Psoas muscle (tissue), 8 donors: ENCODE measurements around the gene RALGAPA2. TPM values are rescaled to one million over a fixed set of nuclear protein-coding genes. Genes with fewer than 3 reads are reported as not detected.

Experiments used
- ATAC-seq, 4 donors: fragments of 200-7000 bp; cut with Tn5 transposase; one replicate each; pipeline ENCODE4 v1.9.1; 2020; ENCODE audit warnings: moderate library complexity in 3 of 4, mild to moderate bottlenecking in 2 of 4
- DNase-seq, 2 donors: peaks; one replicate each; pipeline ENCODE4 v3.0.0-alpha.2; 2020
- H3K27ac ChIP-seq: fragments of 200-600 bp; one replicate; pipeline ENCODE4 v1.8.0; 2022
- H3K27me3 ChIP-seq, 3 donors: fragments of 200-600 bp in 1 of 3; one replicate each; pipeline versions ENCODE4 v1.6.1 to v1.8.0; 2013 to 2022; ENCODE audit warnings: low read length in 2 of 3, mild to moderate bottlenecking in 2 of 3, moderate library complexity in 1 of 3; ENCODE audit not compliant: insufficient read depth in 3 of 3
- H3K36me3 ChIP-seq, 2 donors: fragments of 200-600 bp in 1 of 2; one replicate each; pipeline versions ENCODE4 v1.6.1 to v1.8.0; 2013 to 2022; ENCODE audit warnings: low read depth in 1 of 2, mild to moderate bottlenecking in 1 of 2, moderate library complexity in 1 of 2; ENCODE audit not compliant: insufficient read depth in 1 of 2
- H3K4me1 ChIP-seq: fragments of 200-600 bp; one replicate; pipeline ENCODE4 v1.8.0; 2022
- H3K4me3 ChIP-seq: fragments of 200-600 bp; one replicate; pipeline ENCODE4 v1.8.0; 2022; ENCODE audit warnings: mild to moderate bottlenecking
- H3K9me3 ChIP-seq: fragments of 200-600 bp; one replicate; pipeline ENCODE4 v1.8.0; 2022
- CTCF ChIP-seq: fragments of 200-600 bp; IDR thresholded peaks from one replicate; pipeline ENCODE4 v1.8.0; 2022; ENCODE audit warnings: antibody characterized with exemption
- WGBS, 3 donors: extraction: QIAGEN DNeasy Blood & Tissue Kit; methylation state at CpG; one replicate each; pipeline versions ENCODE4 v1.1.6 to v1.1.7; 2013; 5-methylcytosine and 5-hydroxymethylcytosine counted together
- intact Hi-C, 2 donors: fragments of 100-400 bp; cut with DNase I; formaldehyde crosslinking; loops; one replicate each; pipeline versions ENCODE4 v1.11.0 to v1.14.2; 2022
- polyA plus RNA-seq, 3 donors: library from polyadenylated mRNA; stranded (reverse); fragments of 200-250 nt; gene quantifications; one replicate each; pipeline ENCODE4 v1.2.3, GENCODE V29; 2013
- total RNA-seq, 4 donors: library from RNA; stranded (reverse); fragmentation: NEBNext Ultra II Directional in 2 of 4; extraction: Animal tissue kit (Norgen Biotek cat#: 25700) in 2 of 4; gene quantifications; one replicate each; pipeline versions ENCODE4 v1.2.1 to v1.2.4, GENCODE V29; 2021 to 2023
- donor health status: healthy with polysubstance abuse.
- donor health status: DM: no; HTN: no; CAD: no; lungs with moderate emphysema.
- donor health status: Bipolar disorder and iron deficiency.
- donor health status: healthy.
- donor health status: DM: yes; HTN: yes; CAD: no.
- donor health status: DM: no; HTN: no; CAD: no.
- donor health status: DM: no; HTN: no; CAD: no.
- donor health status: DM: yes; HTN: yes; CAD: no.

RALGAPA2 gene
- total and polyA plus RNA-seq, 7 donors, result 12.2 to 75.5 (median 51.1) TPM

- Histone ChIP-seq H3K27me3 (no peaks in the 10 kb centered on the region), H3K4me3 (no peak overlapping the region), H3K9me3 (no peaks in the 10 kb centered on the region), H3K36me3 (peaks cover 6 to 91% of the 10 kb centered on the region in 2 donors), H3K4me1 (no peaks in the 10 kb centered on the region), H3K27ac (no peak overlapping the region)
- no peak for TF ChIP-seq CTCF
- WGBS, 3 donors, result 49 to 71% (median 56%) methylated on average over 2 of the region's 2 CpGs
- intact Hi-C loops, result no loop called here
- ATAC-seq, result no peak
- DNase-seq, result no peak
Measured at GRCh38 chr20:20524756-20525155, 187.7 kb downstream of the RALGAPA2 start.

- no peaks in the 10 kb centered on the region for H3K4me1 ChIP-seq
- DNase-seq (no peak), ATAC-seq (no peak)
- TF ChIP-seq CTCF, result no peak
- no peaks in the 10 kb centered on the region for H3K27me3 ChIP-seq
- WGBS, 3 donors, result 92 to 97% (median 92%) methylated on average over 1 of the region's 1 CpG
- H3K4me3 ChIP-seq, result no peak overlapping the region
- peaks cover 8 to 86% of the 10 kb centered on the region in 2 donors for H3K36me3 ChIP-seq
- intact Hi-C loops, result no loop called here
- no peaks in the 10 kb centered on the region for H3K9me3 ChIP-seq
- H3K27ac ChIP-seq, result no peak overlapping the region
Measured at GRCh38 chr20:20521736-20522135, 190.7 kb downstream of the RALGAPA2 start.

GRCh38 chr20:20520776-20521175, 191.7 kb downstream of the RALGAPA2 start:
- no peaks in the 10 kb centered on the region for H3K4me1 ChIP-seq
- H3K27me3 ChIP-seq, result no peaks in the 10 kb centered on the region
- peak; percentile 48 to 80 (median 64) for ATAC-seq
- DNase-seq, result no peak
- H3K36me3 ChIP-seq, result peaks cover 8 to 83% of the 10 kb centered on the region in 2 donors
- intact Hi-C loops, result no loop called here
- WGBS, 3 donors, result 88 to 92% (median 91%) methylated on average over 5 of the region's 5 CpGs
- no peaks in the 10 kb centered on the region for H3K9me3 ChIP-seq
- peak overlapping the region; percentile 14 for H3K27ac ChIP-seq
- TF ChIP-seq CTCF, result no peak
- no peak overlapping the region for H3K4me3 ChIP-seq

- peak overlapping the region; percentile 31 for H3K27ac ChIP-seq
- TF ChIP-seq CTCF, result no peak
- no peak overlapping the region for H3K4me3 ChIP-seq
- intact Hi-C loops, result no loop called here
- no peaks in the 10 kb centered on the region for H3K4me1 ChIP-seq
- H3K9me3 ChIP-seq, result no peaks in the 10 kb centered on the region
- no peak for DNase-seq
- H3K36me3 ChIP-seq, result peaks cover 5 to 79% of the 10 kb centered on the region in 2 donors
- ATAC-seq, result peak; percentile 89 to 94 (median 90)
- H3K27me3 ChIP-seq, result no peaks in the 10 kb centered on the region
Measured at GRCh38 chr20:20519269-20519668, 193.2 kb downstream of the RALGAPA2 start.

- Histone ChIP-seq H3K4me1 (no peaks in the 10 kb centered on the region), H3K27me3 (no peaks in the 10 kb centered on the region), H3K36me3 (peaks cover 5 to 78% of the 10 kb centered on the region in 2 donors), H3K27ac (no peak overlapping the region), H3K9me3 (no peaks in the 10 kb centered on the region), H3K4me3 (no peak overlapping the region)
- no peak for DNase-seq
- intact Hi-C loops, result no loop called here
- ATAC-seq, result no peak
- WGBS, 3 donors, result 68 to 93% (median 82%) methylated on average over 8 of the region's 8 CpGs
- no peak for TF ChIP-seq CTCF
Measured at GRCh38 chr20:20518263-20518662, 194.2 kb downstream of the RALGAPA2 start.
